ENCODE results near the gene ZNF593OS.

ZNF593OS gene

GRCh38 chr1:26171084-26172072 is at the start of gene ZNF593OS:
Gene ZNF593OS, minus strand, starts transcription at chr1:26171832. Its CDS starts 171 bp downstream, at chr1:26171661.
- no peak for DNase-seq (ENCODE audit: low read depth, low spot score)

- no peak for DNase-seq (ENCODE audit: low read depth, low spot score)
Observed at GRCh38 chr1:26221094-26221493, 49.5 kb upstream of the ZNF593OS start.

DNA sequence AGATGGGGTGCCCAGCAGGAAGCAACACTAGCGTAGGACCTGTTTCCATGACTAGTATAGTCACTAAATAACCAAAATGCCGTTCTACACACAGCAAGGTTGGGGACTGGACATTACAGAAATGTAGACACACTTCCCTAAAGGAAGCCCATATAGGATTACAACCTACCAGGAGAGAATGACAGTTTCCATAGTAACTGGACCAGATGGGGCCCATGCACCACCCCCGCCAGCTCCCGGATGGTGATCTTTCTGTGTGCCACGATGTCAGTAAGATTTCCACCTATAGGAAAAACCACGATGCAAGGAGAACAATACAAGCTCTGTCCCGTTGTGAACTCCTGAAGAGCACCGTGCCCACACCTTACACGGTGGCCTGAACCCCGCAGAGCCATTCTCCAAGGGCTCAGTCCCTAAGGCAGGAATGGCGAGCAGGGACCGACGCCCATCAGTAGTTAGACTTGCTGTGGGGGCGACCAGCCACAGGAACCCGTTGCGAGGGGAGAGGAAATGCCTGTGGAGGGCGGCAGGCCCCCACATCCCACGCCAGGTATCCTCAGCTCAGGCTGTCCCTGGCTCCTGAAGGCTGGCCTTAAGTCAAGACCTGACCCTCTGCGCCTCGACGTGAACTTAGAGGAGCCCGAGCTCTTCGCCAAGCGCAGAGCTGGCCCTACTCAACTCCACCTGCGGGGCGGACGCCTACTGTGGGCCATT is 48.7 kb upstream of the ZNF593OS start:
- no peak for DNase-seq (ENCODE audit: low read depth, low spot score)

DNA sequence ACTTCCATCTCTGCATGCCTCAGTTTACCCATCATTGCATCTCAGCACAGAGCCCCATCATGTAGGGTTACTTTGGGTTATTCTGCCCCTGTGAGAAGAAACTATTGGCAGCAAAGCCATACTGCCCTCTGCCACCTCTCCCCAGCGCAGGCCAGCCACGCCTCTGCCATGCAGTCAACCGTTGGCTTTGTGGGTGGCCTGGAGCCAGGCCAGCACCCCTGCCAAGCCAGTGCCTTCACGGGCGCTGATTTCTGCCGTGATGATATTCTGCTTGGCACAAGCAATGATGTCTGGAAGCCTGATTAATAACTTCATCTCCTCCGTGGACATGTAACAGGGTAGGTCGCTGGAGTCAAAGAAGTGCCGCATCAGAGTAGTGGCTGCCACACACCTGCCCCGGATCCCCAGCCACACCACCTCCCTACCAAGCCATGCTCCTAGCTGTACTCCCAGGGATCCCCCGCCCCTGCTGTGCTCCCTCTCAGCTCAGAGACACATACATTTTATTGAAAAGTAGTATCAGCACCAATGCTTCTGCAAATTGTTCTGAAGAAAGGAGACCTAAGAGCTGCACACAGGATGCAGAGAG is 47.4 kb upstream of the ZNF593OS start:
- peak; percentile 14 for DNase-seq (ENCODE audit: low read depth, low spot score)

DNA sequence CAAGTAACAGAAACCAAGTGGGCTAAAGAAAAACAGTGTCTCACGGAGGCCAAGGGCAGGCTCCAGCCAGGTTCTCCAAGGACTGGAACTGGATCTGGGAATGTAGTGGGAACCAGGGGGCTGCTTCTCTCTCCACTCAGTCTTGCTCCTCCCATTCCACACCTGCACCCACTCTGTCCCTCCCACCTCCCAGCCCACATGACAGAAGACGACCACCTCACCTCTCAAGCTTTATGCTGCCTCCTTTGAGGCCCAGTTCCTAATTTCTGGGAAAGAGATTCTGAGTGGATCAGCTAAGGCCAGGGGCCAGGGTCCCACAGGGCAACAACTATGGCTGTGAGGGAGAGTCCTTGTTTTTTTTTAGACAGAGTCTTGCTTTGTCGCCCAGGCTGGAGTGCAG is 43.6 kb upstream of the ZNF593OS start:
- DNase-seq (ENCODE audit: low read depth, low spot score), result no peak

GRCh38 chr1:26213335-26213905 is 41.8 kb upstream of the ZNF593OS start:
- DNase-seq (ENCODE audit: low read depth, low spot score), result no peak

- DNase-seq (ENCODE audit: low read depth, low spot score), result no peak
Observed at GRCh38 chr1:26212726-26213125, 41.1 kb upstream of the ZNF593OS start.

- DNase-seq (ENCODE audit: low read depth, low spot score), result no peak
Observed at GRCh38 chr1:26210147-26210870, 38.7 kb upstream of the ZNF593OS start.

DNA sequence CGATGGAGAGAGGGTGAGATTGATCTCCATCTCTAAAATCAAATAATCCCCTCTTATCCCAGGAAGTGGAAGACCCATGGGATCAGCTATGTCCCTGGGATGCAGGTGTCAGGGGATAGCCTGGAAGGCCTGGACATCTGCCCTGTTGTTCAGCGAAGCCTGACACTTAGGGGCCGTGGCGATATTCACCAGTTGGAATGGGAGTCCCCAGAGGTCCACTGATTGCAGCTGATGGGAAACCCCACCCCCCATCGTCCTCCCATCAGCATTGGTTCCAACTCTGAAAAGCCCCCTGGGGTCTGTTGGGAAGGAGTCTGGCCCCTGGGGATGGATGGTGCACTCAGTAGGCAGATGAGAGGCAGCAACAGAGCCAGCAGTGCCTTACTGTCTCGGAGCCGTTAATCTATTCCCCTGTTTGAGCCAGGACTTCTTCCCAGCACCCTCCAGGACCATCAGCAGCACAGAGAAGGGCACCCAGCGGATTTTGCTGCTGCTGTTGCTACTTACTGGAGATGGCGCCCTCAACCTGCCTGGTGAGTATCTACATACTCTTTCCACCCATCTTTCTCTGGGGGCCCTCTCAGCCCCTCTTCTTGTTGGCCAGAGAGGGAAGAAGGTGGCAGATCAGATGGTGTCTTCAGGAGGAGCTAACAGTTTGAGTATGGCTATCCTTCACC is 32.1 kb upstream of the ZNF593OS start:
- no peak for DNase-seq (ENCODE audit: low read depth, low spot score)

DNA sequence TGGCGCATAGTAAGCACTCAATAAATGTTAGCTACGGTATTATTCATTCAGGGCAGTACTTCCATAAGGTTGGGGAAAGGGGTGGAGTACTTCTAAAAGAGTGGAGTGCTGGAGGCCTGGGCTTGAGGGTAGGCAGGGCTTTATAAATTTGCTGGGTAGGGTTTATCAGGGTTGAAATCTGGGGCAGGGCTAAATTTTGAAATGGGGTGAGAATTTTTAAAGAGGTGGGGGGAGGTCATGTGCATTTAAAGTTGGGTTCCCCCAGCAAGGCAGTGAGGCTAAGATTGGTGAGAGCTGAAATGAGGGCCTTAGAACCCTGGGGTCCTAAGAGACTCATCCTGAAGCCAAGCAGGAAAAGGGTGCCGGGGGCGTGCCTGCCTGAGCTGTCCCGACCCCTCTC is 28.8 kb upstream of the ZNF593OS start:
- no peak for DNase-seq (ENCODE audit: low read depth, low spot score)

- DNase-seq (ENCODE audit: low read depth, low spot score), result no peak
Observed at GRCh38 chr1:26197813-26198212, 26.2 kb upstream of the ZNF593OS start.

DNA sequence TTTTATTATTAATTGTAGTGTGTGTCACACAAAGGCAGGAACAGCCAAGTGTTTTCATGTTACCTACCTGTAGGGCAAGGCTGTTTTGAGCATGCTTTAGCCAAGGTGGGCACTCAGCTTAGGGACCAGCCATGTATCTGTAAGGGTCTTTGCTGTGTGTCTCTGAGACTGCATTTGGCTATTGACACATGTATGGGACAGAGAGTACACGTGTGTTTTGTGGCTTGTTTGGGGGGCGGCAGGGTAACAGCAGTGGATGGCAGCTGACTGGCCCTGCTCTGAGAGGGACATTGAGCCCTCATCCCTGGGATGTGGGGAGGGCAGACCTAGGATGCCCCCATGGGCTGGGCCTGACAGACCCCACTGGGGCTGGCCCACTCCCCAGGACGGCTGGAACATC is 25.7 kb upstream of the ZNF593OS start:
- no peak for DNase-seq (ENCODE audit: low read depth, low spot score)

GRCh38 chr1:26195805-26196204 is 24.2 kb upstream of the ZNF593OS start:
- no peak for DNase-seq (ENCODE audit: low read depth, low spot score)

GRCh38 chr1:26191739-26192138 is 20.1 kb upstream of the ZNF593OS start:
- no peak for DNase-seq (ENCODE audit: low read depth, low spot score)

- no peak for DNase-seq (ENCODE audit: low read depth, low spot score)
Observed at GRCh38 chr1:26190373-26190987, 18.8 kb upstream of the ZNF593OS start, which contains the start of gene CATSPER4. Gene CATSPER4, plus strand, starts transcription at chr1:26190602. Its CDS starts 26 bp downstream, at chr1:26190628.

DNA sequence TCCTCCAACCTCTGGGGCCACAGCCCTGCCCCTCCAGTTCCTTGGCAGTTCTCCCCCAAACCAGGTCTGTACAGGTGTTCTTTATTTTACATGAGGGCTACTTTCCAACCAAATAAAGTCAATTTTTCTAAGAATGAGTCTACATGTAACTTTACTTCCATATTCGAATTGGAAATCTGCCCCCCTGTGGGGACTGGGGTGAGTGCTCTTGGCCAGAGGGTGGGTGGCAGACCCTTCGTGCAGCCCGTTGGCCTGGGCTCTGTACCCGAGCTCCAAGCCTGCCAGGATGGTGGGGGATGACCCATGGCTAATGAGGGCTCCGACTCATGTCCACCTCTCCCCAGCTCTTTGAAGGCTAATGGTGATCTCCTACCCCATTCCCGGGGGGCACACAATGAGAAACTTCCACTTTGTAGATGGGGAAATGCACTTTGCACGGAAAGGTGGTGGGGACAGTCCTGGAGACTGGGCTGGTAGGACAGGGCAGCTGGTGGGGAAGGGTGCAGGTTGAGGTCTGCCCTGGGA is 18.2 kb upstream of the ZNF593OS start:
- DNase-seq (ENCODE audit: low read depth, low spot score), result no peak

GRCh38 chr1:26189331-26189730 is 17.7 kb upstream of the ZNF593OS start:
- DNase-seq (ENCODE audit: low read depth, low spot score), result no peak

- DNase-seq (ENCODE audit: low read depth, low spot score), result no peak
Observed at GRCh38 chr1:26188477-26188876, 16.8 kb upstream of the ZNF593OS start.

- no peak for DNase-seq (ENCODE audit: low read depth, low spot score)
Observed at GRCh38 chr1:26187882-26188281, 16.2 kb upstream of the ZNF593OS start.

DNA sequence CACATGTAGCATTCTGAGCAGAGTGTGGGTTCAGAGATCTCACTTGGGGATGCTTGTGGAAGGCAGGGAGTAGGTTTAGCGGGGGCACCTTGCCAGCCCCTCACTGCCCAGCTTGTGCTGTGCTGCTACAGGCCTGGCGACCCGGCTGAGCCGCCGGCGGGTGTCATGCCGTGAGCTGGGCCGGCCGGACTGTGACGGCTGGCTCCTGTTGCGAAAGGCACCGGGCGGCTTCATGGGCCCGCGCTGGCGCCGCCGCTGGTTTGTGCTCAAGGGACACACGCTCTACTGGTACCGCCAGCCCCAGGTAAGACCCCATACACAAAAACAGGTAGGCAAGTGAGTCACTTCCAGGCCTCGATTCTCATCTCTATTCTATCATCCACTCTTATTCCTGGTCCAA is 13.3 kb upstream of the ZNF593OS start:
- DNase-seq (ENCODE audit: low read depth, low spot score), result no peak

Data from astrocyte of the hippocampus (primary cell).